ENCODE results near the gene RFX1. TPM values are rescaled to one million over a fixed set of nuclear protein-coding genes. Genes with fewer than 3 reads are reported as not detected.

RFX1 gene
- polyA plus RNA-seq, 1 donor (not counting 4 experiments of a cell fraction or from before 2014, with no cell fraction given) = 0.45 TPM

DNA sequence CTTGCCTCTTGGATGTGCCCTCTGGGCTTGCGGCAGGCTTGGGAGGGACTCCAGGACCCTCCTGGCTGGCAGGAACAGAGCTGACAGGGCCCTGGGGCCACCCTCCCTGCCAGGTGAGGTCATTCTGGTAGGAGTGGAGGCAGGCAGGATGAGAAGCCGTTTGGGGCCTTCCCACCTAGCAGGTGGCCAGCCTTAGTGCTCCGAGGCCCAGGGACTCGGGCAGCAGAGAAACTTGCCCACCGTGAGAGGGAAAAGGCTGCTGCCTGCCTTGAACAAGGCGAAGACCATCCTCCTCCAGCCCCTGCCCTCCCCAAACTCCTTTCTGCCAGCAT, 8.5 kb downstream of the RFX1 start:
- Histone ChIP-seq H3K4me3 (ENCODE audit: control insufficient read depth in 2 of 3, extremely low read depth in 1 of 3, insufficient read depth in 2 of 3, low read depth in 1 of 3, low read length in 3 of 3) (no peak overlapping the region), H3K4me2 (ENCODE audit: control insufficient read depth, extremely low read depth, insufficient read depth, low read depth, low read length) (no peak overlapping the region), H3K27me3 (ENCODE audit: control insufficient read depth, extremely low read depth, insufficient read depth, low read length) (no peaks in the 10 kb centered on the region), H3K79me2 (ENCODE audit: control insufficient read depth, insufficient read depth, low read length) (peaks cover 6% of the 10 kb centered on the region), H4K20me1 (ENCODE audit: control insufficient read depth, extremely low read depth, insufficient read depth, low read length) (no peaks in the 10 kb centered on the region), H3K4me1 (ENCODE audit: control insufficient read depth, extremely low read depth, insufficient read depth, low read length) (peaks cover 5% of the 10 kb centered on the region), H3K36me3 (ENCODE audit: control insufficient read depth in 2 of 2, extremely low read depth in 1 of 2, insufficient read depth in 2 of 2, low read length in 2 of 2) (peaks cover under 1 to 10% of the 10 kb centered on the region in 2 experiments), H3K9ac (ENCODE audit: control insufficient read depth, extremely low read depth, insufficient read depth, low read length) (no peak overlapping the region), H3K9me1 (ENCODE audit: control insufficient read depth, extremely low read depth, insufficient read depth, low read length) (no peaks in the 10 kb centered on the region), H2AFZ (ENCODE audit: control insufficient read depth, low read length) (no peak overlapping the region), H3K27ac (ENCODE audit: control insufficient read depth, insufficient read depth, low read length) (no peak overlapping the region), H3K9me3 (ENCODE audit: control insufficient read depth, low read depth, low read length) (no peaks in the 10 kb centered on the region)
- TF ChIP-seq, protein P1, sequence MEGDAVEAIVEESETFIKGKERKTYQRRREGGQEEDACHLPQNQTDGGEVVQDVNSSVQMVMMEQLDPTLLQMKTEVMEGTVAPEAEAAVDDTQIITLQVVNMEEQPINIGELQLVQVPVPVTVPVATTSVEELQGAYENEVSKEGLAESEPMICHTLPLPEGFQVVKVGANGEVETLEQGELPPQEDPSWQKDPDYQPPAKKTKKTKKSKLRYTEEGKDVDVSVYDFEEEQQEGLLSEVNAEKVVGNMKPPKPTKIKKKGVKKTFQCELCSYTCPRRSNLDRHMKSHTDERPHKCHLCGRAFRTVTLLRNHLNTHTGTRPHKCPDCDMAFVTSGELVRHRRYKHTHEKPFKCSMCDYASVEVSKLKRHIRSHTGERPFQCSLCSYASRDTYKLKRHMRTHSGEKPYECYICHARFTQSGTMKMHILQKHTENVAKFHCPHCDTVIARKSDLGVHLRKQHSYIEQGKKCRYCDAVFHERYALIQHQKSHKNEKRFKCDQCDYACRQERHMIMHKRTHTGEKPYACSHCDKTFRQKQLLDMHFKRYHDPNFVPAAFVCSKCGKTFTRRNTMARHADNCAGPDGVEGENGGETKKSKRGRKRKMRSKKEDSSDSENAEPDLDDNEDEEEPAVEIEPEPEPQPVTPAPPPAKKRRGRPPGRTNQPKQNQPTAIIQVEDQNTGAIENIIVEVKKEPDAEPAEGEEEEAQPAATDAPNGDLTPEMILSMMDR (optimal IDR thresholded peaks at IDR 0.05 in 1 of 3, IDR thresholded peaks at IDR 0.05 in 1 of 3, conservative IDR thresholded peaks at IDR 0.05 in 1 of 3; ENCODE audit: extremely low read depth in 1 of 3, insufficient read depth in 2 of 3, low read length in 3 of 3) = no peak
- TF ChIP-seq EZH2 (IDR thresholded peaks at IDR 0.05; ENCODE audit: low read length) = no peak
- FAIRE-seq (no peak), DNase-seq (ENCODE audit: low read depth, low spot score) (no peak)
- dilution Hi-C loops (cut with MboI; ENCODE audit: extremely low pct_ligation_motif_present, low sequenced_read_pairs) = no loop called here

DNA sequence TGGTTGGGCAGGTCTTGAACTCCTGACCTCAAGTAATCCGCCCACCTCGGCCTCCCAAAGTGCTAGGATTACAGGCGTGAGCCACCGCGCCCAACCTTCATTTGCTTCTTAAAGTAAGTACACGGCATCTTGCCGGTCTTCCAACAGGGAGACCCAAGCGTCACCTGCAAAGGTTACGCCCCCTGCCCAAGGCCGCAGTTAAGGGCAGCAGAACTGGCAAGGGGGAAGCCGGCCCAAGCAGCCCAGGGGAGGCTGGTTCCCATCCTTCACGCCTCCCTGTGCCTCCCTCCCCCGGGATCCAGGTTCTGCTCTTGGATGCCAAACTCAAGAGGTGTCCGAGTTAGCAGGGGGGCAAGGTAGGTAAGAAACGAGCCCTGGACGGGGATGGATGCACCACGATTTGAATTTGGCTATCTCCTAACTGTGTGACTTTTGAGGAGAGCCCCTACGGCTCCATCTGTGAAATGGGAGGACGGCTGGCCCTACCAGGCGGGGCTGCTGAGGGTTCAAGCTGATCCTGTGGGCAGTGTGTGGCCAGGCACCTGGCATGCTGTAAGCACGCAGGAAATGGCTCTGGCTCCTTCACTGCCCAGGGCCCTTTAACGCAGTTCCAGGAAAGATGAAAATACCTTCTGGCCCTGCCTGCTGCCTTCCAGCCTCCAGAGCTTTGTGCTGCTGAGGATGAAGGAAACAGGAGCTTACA, 9.0 kb downstream of the RFX1 start:
- H3K27ac ChIP-seq (ENCODE audit: control insufficient read depth, insufficient read depth, low read length) = no peak overlapping the region
- H2AFZ ChIP-seq (ENCODE audit: control insufficient read depth, low read length) = no peak overlapping the region
- H3K9me3 ChIP-seq (ENCODE audit: control insufficient read depth, low read depth, low read length) = no peaks in the 10 kb centered on the region
- no peaks in the 10 kb centered on the region for H4K20me1 ChIP-seq (ENCODE audit: control insufficient read depth, extremely low read depth, insufficient read depth, low read length)
- dilution Hi-C loops (cut with MboI; ENCODE audit: extremely low pct_ligation_motif_present, low sequenced_read_pairs) = no loop called here
- no peak overlapping the region for H3K9ac ChIP-seq (ENCODE audit: control insufficient read depth, extremely low read depth, insufficient read depth, low read length)
- FAIRE-seq = no peak
- peaks cover 6 to 8% of the 10 kb centered on the region in 2 experiments for H3K36me3 ChIP-seq (ENCODE audit: control insufficient read depth in 2 of 2, extremely low read depth in 1 of 2, insufficient read depth in 2 of 2, low read length in 2 of 2)
- TF ChIP-seq, protein P1 (optimal IDR thresholded peaks at IDR 0.05 in 1 of 3, IDR thresholded peaks at IDR 0.05 in 1 of 3, conservative IDR thresholded peaks at IDR 0.05 in 1 of 3; ENCODE audit: extremely low read depth in 1 of 3, insufficient read depth in 2 of 3, low read length in 3 of 3) = no peak
- no peak for TF ChIP-seq EZH2 (IDR thresholded peaks at IDR 0.05; ENCODE audit: low read length)
- no peaks in the 10 kb centered on the region for H3K9me1 ChIP-seq (ENCODE audit: control insufficient read depth, extremely low read depth, insufficient read depth, low read length)
- H3K27me3 ChIP-seq (ENCODE audit: control insufficient read depth, extremely low read depth, insufficient read depth, low read length) = no peaks in the 10 kb centered on the region
- H3K4me2 ChIP-seq (ENCODE audit: control insufficient read depth, extremely low read depth, insufficient read depth, low read depth, low read length) = no peak overlapping the region
- no peak for DNase-seq (ENCODE audit: low read depth, low spot score)
- H3K4me1 ChIP-seq (ENCODE audit: control insufficient read depth, extremely low read depth, insufficient read depth, low read length) = peaks cover 5% of the 10 kb centered on the region
- no peak overlapping the region for H3K4me3 ChIP-seq (ENCODE audit: control insufficient read depth in 2 of 3, extremely low read depth in 1 of 3, insufficient read depth in 2 of 3, low read depth in 1 of 3, low read length in 3 of 3)
- H3K79me2 ChIP-seq (ENCODE audit: control insufficient read depth, insufficient read depth, low read length) = peaks cover 6% of the 10 kb centered on the region
